Ishikawa (cell line): ENCODE measurements around the gene NOX5.

Experiments used
- CEBPB ChIP-seq: IDR thresholded peaks from 2 replicates; pipeline ENCODE4 v1.6.1; 2012
- CREB1 ChIP-seq: IDR thresholded peaks from 2 replicates; pipeline ENCODE4 v1.6.1; 2012; ENCODE audit warnings: low read depth
- EGR1 ChIP-seq: IDR thresholded peaks from 2 replicates; pipeline ENCODE4 v1.6.1; 2012
- EP300 ChIP-seq: IDR thresholded peaks from 2 replicates; pipeline ENCODE4 v1.6.1; 2012; ENCODE audit warnings: borderline replicate concordance
- FOXM1 ChIP-seq: IDR thresholded peaks from 2 replicates; pipeline ENCODE4 v1.6.1; 2012; ENCODE audit warnings: low read depth, borderline replicate concordance
- MAX ChIP-seq: IDR thresholded peaks from 2 replicates; pipeline ENCODE4 v1.6.1; 2012
- NFIC ChIP-seq: IDR thresholded peaks from 2 replicates; pipeline ENCODE4 v1.6.1; 2012
- RAD21 ChIP-seq: IDR thresholded peaks from 2 replicates; pipeline ENCODE4 v1.6.1; 2012; ENCODE audit warnings: low read depth
- REST ChIP-seq: IDR thresholded peaks from 2 replicates; pipeline ENCODE4 v1.6.1; 2012; ENCODE audit warnings: low read depth, mild to moderate bottlenecking
- TAF1 ChIP-seq: IDR thresholded peaks from 2 replicates; pipeline ENCODE4 v1.6.1; 2012; ENCODE audit warnings: low read depth, mild to moderate bottlenecking
- TCF12 ChIP-seq: IDR thresholded peaks from 2 replicates; pipeline ENCODE4 v1.6.1; 2012; ENCODE audit warnings: low read depth
- TEAD4 ChIP-seq: IDR thresholded peaks from 2 replicates; pipeline ENCODE4 v1.6.1; 2012
- USF1 ChIP-seq: IDR thresholded peaks from 2 replicates; pipeline ENCODE4 v1.6.1; 2012
- YY1 ChIP-seq: IDR thresholded peaks from 2 replicates; pipeline ENCODE4 v1.6.1; 2012; ENCODE audit warnings: low read depth
- ZBTB7A ChIP-seq: IDR thresholded peaks from 2 replicates; pipeline ENCODE4 v1.6.1; 2012; ENCODE audit warnings: low read depth

The NOX5 gene

GRCh38 chr15:68979006-68979405 is 35.5 kb upstream of the NOX5 start:
- TF ChIP-seq ZBTB7A = no peak
- TF ChIP-seq REST = no peak
- no peak for TF ChIP-seq TCF12
- no peak for TF ChIP-seq EGR1

GRCh38 chr15:68979816-68980215 is 34.7 kb upstream of the NOX5 start:
- TF ChIP-seq TCF12 = no peak
- no peak for TF ChIP-seq EP300
- no peak for TF ChIP-seq NFIC
- TF ChIP-seq MAX = no peak
- TF ChIP-seq EGR1 = no peak
- no peak for TF ChIP-seq TEAD4
- TF ChIP-seq YY1 = no peak
- no peak for TF ChIP-seq FOXM1
- no peak for TF ChIP-seq ZBTB7A

- TF ChIP-seq USF1 (no peak), CREB1 (no peak), NFIC (no peak), TCF12 (no peak), EP300 (no peak), TEAD4 (no peak), ZBTB7A (no peak), EGR1 (no peak), CEBPB (no peak), REST (no peak)
Measured at GRCh38 chr15:68980786-68981185, 33.7 kb upstream of the NOX5 start.

DNA sequence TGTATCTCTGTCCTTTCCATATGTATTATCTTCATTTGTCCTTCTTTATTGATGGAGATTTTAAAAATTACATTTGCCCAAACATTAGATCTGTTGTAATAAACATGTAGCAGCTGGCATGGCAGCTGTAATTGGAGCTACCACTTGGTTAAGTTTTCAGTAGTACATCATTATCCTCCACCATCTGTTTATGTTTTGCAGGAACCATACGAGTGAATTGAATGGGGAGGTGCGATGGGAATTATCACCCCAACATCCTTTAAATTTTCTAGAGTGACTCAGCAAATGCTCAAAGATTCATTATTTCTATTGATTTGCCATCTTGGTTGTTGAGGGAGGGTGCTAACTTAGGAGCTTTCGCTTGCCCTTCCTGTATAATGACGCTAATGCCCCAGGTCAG is 32.6 kb upstream of the NOX5 start:
- no peak for TF ChIP-seq CEBPB
- TF ChIP-seq TAF1 = no peak
- no peak for TF ChIP-seq EP300
- no peak for TF ChIP-seq FOXM1

DNA sequence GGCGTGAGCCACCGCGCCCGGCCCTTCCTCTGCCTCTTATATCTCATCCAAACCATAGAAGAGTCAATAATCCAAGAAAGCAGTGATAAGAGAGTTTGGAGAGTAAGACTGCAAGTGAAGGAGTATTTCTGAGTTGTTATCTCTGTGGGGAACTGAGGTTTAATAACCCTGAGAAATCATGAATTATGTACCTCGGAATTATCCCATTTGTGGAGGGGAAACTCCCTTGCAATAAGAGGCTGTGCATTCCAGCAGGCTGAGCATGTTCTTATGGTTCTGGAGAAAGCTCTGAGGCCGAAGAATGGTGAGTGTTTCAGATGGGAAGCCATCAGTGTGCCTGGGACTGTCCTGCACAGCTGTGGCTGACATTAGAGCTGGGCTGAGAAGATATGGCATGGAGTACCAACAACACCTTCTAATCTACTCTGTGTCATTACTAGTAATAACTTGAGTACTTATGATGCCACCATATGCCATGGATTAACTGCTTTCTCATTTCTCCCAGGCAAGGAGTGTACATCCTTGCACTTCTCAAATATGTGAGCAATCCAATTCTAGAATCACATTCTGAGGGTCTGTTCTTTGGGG is 31.4 kb upstream of the NOX5 start:
- TF ChIP-seq EGR1 = no peak
- no peak for TF ChIP-seq FOXM1
- TF ChIP-seq ZBTB7A = no peak
- TF ChIP-seq RAD21 = no peak
- TF ChIP-seq CREB1 = no peak

GRCh38 chr15:68983961-68984481 is 30.5 kb upstream of the NOX5 start:
- TF ChIP-seq EP300 = no peak
- TF ChIP-seq TCF12 = no peak
- no peak for TF ChIP-seq ZBTB7A
- TF ChIP-seq CREB1 = no peak
- TF ChIP-seq EGR1 = no peak
- no peak for TF ChIP-seq REST
- TF ChIP-seq RAD21 = no peak
- no peak for TF ChIP-seq MAX
- TF ChIP-seq YY1 = no peak
- no peak for TF ChIP-seq TAF1
- no peak for TF ChIP-seq TEAD4
